Measurements from ENCODE around the gene THEMIS. TPM values are rescaled to one million over a fixed set of nuclear protein-coding genes. Genes with fewer than 3 reads are reported as not detected.
A peak's percentile ranks its signal among the peaks of the same experiment; 100 is the strongest.
"Not testable (repeated sequence)": the region's sequence is repeated elsewhere in the genome, so short reads cannot be mapped to it uniquely, and the experiment has no call there.

THEMIS gene
- total and polyA plus RNA-seq, 2 donors (not counting 1 experiment from before 2014, with no cell fraction given), result not detected

DNA sequence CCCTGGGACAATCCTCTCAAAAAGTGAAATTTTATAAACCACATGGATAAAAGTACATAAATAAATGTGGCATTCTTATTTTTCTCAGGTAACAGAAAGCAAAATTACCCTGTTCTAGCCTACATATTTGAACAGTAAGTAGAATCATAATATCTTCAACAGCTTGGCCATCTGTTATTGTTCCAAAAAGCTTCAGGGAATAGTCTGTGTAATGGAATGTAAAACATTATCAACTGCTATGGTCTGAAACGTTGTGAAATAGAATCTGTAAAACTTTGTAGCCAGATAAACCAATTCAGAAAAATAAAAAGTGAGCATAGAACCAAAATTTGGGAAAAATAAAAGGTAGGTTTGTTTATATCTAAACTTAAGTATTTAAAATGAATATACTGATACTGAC lies 114.7 kb downstream of the THEMIS start:
- Histone ChIP-seq H3K4me2 (ENCODE audit: extremely low read depth, insufficient read depth, low read length) (no peak overlapping the region), H3K27me3 (ENCODE audit: control insufficient read depth, insufficient read depth, low read length) (no peaks in the 10 kb centered on the region), H3K4me3 (replicated peaks in 1 of 4; ENCODE audit: control extremely low read depth in 1 of 4, insufficient read depth in 1 of 4, low read depth in 3 of 4, low read length in 4 of 4) (no peak overlapping the region), H2AFZ (ENCODE audit: low read length) (no peak overlapping the region), H3K36me3 (ENCODE audit: control insufficient read depth, insufficient read depth, low read length) (no peaks in the 10 kb centered on the region), H3K9me3 (ENCODE audit: control insufficient read depth, insufficient read depth, low read depth, low read length) (no peaks in the 10 kb centered on the region), H3K4me1 (ENCODE audit: control insufficient read depth, extremely low read depth, insufficient read depth, low read length) (no peaks in the 10 kb centered on the region), H3K79me2 (ENCODE audit: control insufficient read depth, insufficient read depth, low read length) (no peaks in the 10 kb centered on the region), H3K9ac (ENCODE audit: insufficient read depth, low read length) (no peak overlapping the region), H3K27ac (ENCODE audit: insufficient read depth, low read length) (no peak overlapping the region), H4K20me1 (ENCODE audit: control insufficient read depth, extremely low read depth, insufficient read depth, low read length) (no peaks in the 10 kb centered on the region)
- peak; percentile 2 to 3 for DNase-seq (ENCODE audit: low read depth in 2 of 2)
- TF ChIP-seq, protein P1, sequence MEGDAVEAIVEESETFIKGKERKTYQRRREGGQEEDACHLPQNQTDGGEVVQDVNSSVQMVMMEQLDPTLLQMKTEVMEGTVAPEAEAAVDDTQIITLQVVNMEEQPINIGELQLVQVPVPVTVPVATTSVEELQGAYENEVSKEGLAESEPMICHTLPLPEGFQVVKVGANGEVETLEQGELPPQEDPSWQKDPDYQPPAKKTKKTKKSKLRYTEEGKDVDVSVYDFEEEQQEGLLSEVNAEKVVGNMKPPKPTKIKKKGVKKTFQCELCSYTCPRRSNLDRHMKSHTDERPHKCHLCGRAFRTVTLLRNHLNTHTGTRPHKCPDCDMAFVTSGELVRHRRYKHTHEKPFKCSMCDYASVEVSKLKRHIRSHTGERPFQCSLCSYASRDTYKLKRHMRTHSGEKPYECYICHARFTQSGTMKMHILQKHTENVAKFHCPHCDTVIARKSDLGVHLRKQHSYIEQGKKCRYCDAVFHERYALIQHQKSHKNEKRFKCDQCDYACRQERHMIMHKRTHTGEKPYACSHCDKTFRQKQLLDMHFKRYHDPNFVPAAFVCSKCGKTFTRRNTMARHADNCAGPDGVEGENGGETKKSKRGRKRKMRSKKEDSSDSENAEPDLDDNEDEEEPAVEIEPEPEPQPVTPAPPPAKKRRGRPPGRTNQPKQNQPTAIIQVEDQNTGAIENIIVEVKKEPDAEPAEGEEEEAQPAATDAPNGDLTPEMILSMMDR (conservative IDR thresholded peaks at IDR 0.05 in 1 of 2, IDR thresholded peaks at IDR 0.05 in 1 of 2; ENCODE audit: low read depth in 1 of 2, low read length in 2 of 2), result no peak
- TF ChIP-seq EZH2 (IDR thresholded peaks at IDR 0.05; ENCODE audit: low read length, missing control alignments), result no peak

DNA sequence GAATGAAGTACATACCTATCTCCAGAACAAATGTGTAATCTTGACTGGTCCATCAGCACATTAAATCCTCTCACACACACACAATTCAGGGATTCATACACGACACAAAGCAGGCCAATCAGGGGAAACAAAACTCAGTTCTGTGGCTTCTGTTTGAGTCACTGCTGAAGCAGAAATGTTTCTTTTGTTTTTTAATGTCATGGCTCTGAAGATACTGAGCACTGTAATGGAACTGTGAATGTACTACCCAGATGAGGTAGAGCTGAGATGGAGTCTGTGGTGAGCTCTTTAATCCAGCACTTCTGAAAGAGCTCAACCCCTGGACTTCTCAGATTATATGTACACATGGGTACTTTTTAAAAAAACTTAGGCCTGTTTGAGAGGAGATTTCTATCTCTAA lies 116.4 kb downstream of the THEMIS start:
- TF ChIP-seq, protein P1 (conservative IDR thresholded peaks at IDR 0.05 in 1 of 2, IDR thresholded peaks at IDR 0.05 in 1 of 2; ENCODE audit: low read depth in 1 of 2, low read length in 2 of 2), result no peak
- TF ChIP-seq EZH2 (IDR thresholded peaks at IDR 0.05; ENCODE audit: low read length, missing control alignments), result no peak
- DNase-seq (ENCODE audit: low read depth in 2 of 2), result no peak
- no peaks in the 10 kb centered on the region for H3K9me3 ChIP-seq (ENCODE audit: control insufficient read depth, insufficient read depth, low read depth, low read length)
- H2AFZ ChIP-seq (ENCODE audit: low read length), result no peak overlapping the region
- H3K27ac ChIP-seq (ENCODE audit: insufficient read depth, low read length), result no peak overlapping the region
- H3K9ac ChIP-seq (ENCODE audit: insufficient read depth, low read length), result no peak overlapping the region
- no peaks in the 10 kb centered on the region for H4K20me1 ChIP-seq (ENCODE audit: control insufficient read depth, extremely low read depth, insufficient read depth, low read length)
- no peak overlapping the region for H3K4me3 ChIP-seq (replicated peaks in 1 of 4; ENCODE audit: control extremely low read depth in 1 of 4, insufficient read depth in 1 of 4, low read depth in 3 of 4, low read length in 4 of 4)
- H3K36me3 ChIP-seq (ENCODE audit: control insufficient read depth, insufficient read depth, low read length), result no peaks in the 10 kb centered on the region
- no peak overlapping the region for H3K4me2 ChIP-seq (ENCODE audit: extremely low read depth, insufficient read depth, low read length)
- no peaks in the 10 kb centered on the region for H3K79me2 ChIP-seq (ENCODE audit: control insufficient read depth, insufficient read depth, low read length)
- H3K27me3 ChIP-seq (ENCODE audit: control insufficient read depth, insufficient read depth, low read length), result no peaks in the 10 kb centered on the region
- no peaks in the 10 kb centered on the region for H3K4me1 ChIP-seq (ENCODE audit: control insufficient read depth, extremely low read depth, insufficient read depth, low read length)

DNA sequence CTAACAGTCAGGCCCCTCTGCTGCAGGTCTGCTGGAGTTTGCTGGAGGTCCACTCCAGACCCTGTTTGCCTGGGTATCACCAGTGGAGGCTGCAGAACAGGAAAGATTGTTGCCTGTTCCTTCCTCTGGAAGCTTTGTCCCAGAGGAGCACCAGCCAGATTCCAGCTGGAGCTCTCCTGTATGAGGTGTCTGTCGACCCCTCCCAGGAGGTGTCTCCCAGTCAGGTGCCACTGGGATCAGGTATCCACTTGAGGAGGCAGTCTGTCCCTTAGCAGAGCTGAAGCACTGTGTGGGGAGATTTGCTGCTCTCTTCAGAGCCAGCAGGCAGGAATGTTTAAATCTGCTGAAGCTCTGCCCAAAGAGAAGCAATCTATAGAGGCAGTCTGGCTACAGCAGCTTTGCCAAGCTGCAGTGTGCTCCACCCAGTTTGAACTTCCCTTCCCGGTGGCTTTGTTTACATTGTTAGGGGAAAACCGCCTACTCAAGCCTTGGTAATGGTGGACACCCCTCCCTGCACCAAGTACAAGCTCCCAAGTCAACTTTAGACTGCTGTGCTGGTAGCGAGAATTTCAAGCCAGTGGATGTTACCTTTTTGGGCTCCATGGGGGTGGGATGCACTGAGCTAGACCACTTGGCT lies 119.1 kb downstream of the THEMIS start:
- not testable (repeated sequence) for H3K27ac ChIP-seq (ENCODE audit: insufficient read depth, low read length); H3K4me2 ChIP-seq (ENCODE audit: extremely low read depth, insufficient read depth, low read length); H3K9ac ChIP-seq (ENCODE audit: insufficient read depth, low read length); H3K4me3 ChIP-seq (replicated peaks in 1 of 4; ENCODE audit: control extremely low read depth in 1 of 4, insufficient read depth in 1 of 4, low read depth in 3 of 4, low read length in 4 of 4); H3K79me2 ChIP-seq (ENCODE audit: control insufficient read depth, insufficient read depth, low read length); H3K9me3 ChIP-seq (ENCODE audit: control insufficient read depth, insufficient read depth, low read depth, low read length); H4K20me1 ChIP-seq (ENCODE audit: control insufficient read depth, extremely low read depth, insufficient read depth, low read length); H3K4me1 ChIP-seq (ENCODE audit: control insufficient read depth, extremely low read depth, insufficient read depth, low read length); H2AFZ ChIP-seq (ENCODE audit: low read length); H3K36me3 ChIP-seq (ENCODE audit: control insufficient read depth, insufficient read depth, low read length); H3K27me3 ChIP-seq (ENCODE audit: control insufficient read depth, insufficient read depth, low read length)
- DNase-seq (ENCODE audit: low read depth in 2 of 2), result peak in 1 of 2 donors; percentile 7

All from fibroblast of lung (primary cell).